ENCODE data around the gene SPDYE2.
"Not testable (repeated sequence)": the region's sequence is repeated elsewhere in the genome, so short reads cannot be mapped to it uniquely, and the experiment has no call there.

The SPDYE2 gene

GRCh38 chr7:102532127-102532526, 18.9 kb upstream of the SPDYE2 start:
- FAIRE-seq; DNase-seq (ENCODE audit: insufficient read length): not testable (repeated sequence)

GRCh38 chr7:102535062-102535615, 15.9 kb upstream of the SPDYE2 start:
- not testable (repeated sequence) for DNase-seq (ENCODE audit: insufficient read length); FAIRE-seq

- not testable (repeated sequence) for FAIRE-seq; DNase-seq (ENCODE audit: insufficient read length)
Measured at GRCh38 chr7:102540604-102541003, 10.4 kb upstream of the SPDYE2 start.

GRCh38 chr7:102542083-102542482, 8.9 kb upstream of the SPDYE2 start:
- DNase-seq (ENCODE audit: insufficient read length); FAIRE-seq: not testable (repeated sequence)

GRCh38 chr7:102542771-102543170, 8.3 kb upstream of the SPDYE2 start:
- DNase-seq (ENCODE audit: insufficient read length); FAIRE-seq: not testable (repeated sequence)

- DNase-seq (ENCODE audit: insufficient read length); FAIRE-seq: not testable (repeated sequence)
Measured at GRCh38 chr7:102543596-102543995, 7.4 kb upstream of the SPDYE2 start, which contains the start of gene UPK3BL2. Gene UPK3BL2, minus strand, starts transcription at chr7:102543696. Its CDS starts 60 bp downstream, at chr7:102543636.

GRCh38 chr7:102544372-102544771, 6.7 kb upstream of the SPDYE2 start:
- DNase-seq (ENCODE audit: insufficient read length); FAIRE-seq: not testable (repeated sequence)

- FAIRE-seq; DNase-seq (ENCODE audit: insufficient read length): not testable (repeated sequence)
Measured at GRCh38 chr7:102545288-102545687, 5.7 kb upstream of the SPDYE2 start.

- FAIRE-seq; DNase-seq (ENCODE audit: insufficient read length): not testable (repeated sequence)
Measured at GRCh38 chr7:102546353-102546752, 4.7 kb upstream of the SPDYE2 start.

- FAIRE-seq; DNase-seq (ENCODE audit: insufficient read length): not testable (repeated sequence)
Measured at GRCh38 chr7:102568620-102569019, 17.6 kb downstream of the SPDYE2 start.

GRCh38 chr7:102572261-102573239, 21.5 kb downstream of the SPDYE2 start, which contains the start of gene POLR2J3:
Gene POLR2J3, minus strand, starts transcription at chr7:102572583. Its CDS starts 62 bp downstream, at chr7:102572521.
- peak; percentile 64; the same call in 1 of the 2 replicates for TF ChIP-seq POLR2A (IDR thresholded peaks at IDR 0.05; ENCODE audit: low read depth, low read length)
- TF ChIP-seq POLR2AphosphoS5 (IDR thresholded peaks at IDR 0.05; ENCODE audit: low read depth, low read length): peak; percentile 64; the same call in 1 of the 2 replicates
- peak; percentile 78 for TF ChIP-seq TAF1 (IDR thresholded peaks at IDR 0.05; ENCODE audit: borderline replicate concordance, low read depth, low read length)
- DNase-seq (ENCODE audit: insufficient read length); FAIRE-seq: not testable (repeated sequence)

GRCh38 chr7:102574607-102575006, 23.6 kb downstream of the SPDYE2 start:
- FAIRE-seq; DNase-seq (ENCODE audit: insufficient read length): not testable (repeated sequence)

GRCh38 chr7:102576363-102576762, 25.3 kb downstream of the SPDYE2 start:
- not testable (repeated sequence) for FAIRE-seq; DNase-seq (ENCODE audit: insufficient read length)

- not testable (repeated sequence) for DNase-seq (ENCODE audit: insufficient read length); FAIRE-seq
Measured at GRCh38 chr7:102577315-102578240, 26.6 kb downstream of the SPDYE2 start.

GRCh38 chr7:102578486-102578885, 27.5 kb downstream of the SPDYE2 start:
- not testable (repeated sequence) for FAIRE-seq

GRCh38 chr7:102581722-102582121, 30.7 kb downstream of the SPDYE2 start:
- DNase-seq (ENCODE audit: insufficient read length); FAIRE-seq: not testable (repeated sequence)

More at GRCh38 chr7:102578486-102578885, 27.5 kb downstream of the SPDYE2 start:
- DNase-seq (ENCODE audit: insufficient read length): not testable (repeated sequence)

- not testable (repeated sequence) for FAIRE-seq; DNase-seq (ENCODE audit: insufficient read length)
Measured at GRCh38 chr7:102583495-102583894, 32.5 kb downstream of the SPDYE2 start.

GRCh38 chr7:102589857-102590256, 38.8 kb downstream of the SPDYE2 start:
- FAIRE-seq; DNase-seq (ENCODE audit: insufficient read length): not testable (repeated sequence)
